Sciatic nerve (tissue), 2 donors: ENCODE results near the gene BRD3. TPM values are rescaled to one million over a fixed set of nuclear protein-coding genes. Genes with fewer than 3 reads are reported as not detected.
A peak's percentile ranks its signal among the peaks of the same experiment; 100 is the strongest.

ENCODE experiments used
- ATAC-seq: fragments of 200-7000 bp; cut with Tn5 transposase; one replicate; pipeline ENCODE4 v1.9.1; 2020; ENCODE audit warnings: mild to moderate bottlenecking, moderate library complexity
- DNase-seq: peaks from one replicate; pipeline ENCODE4 v3.0.0-alpha.2; 2020; ENCODE audit warnings: low spot score
- intact Hi-C: fragments of 100-400 bp; cut with DNase I; formaldehyde crosslinking; loops from one replicate; pipeline ENCODE4 v1.14.2; 2022
- total RNA-seq: library from RNA; stranded (reverse); fragmentation: NEBNext Ultra II Directional; extraction: Animal tissue kit (Norgen Biotek cat#: 25700); gene quantifications from one replicate; pipeline ENCODE4 v1.2.1, GENCODE V29; 2021
- donor health status: DM: no; HTN: no; CAD: no.
- donor health status: DM: no; HTN: no; CAD: no.

The BRD3 gene
- total RNA-seq, 1 donor from 2014 or later: 54.4 TPM

GRCh38 chr9:134057751-134058701 is 9.8 kb downstream of the BRD3 start:
- DNase-seq (peak; percentile 57), ATAC-seq (no peak)
- intact Hi-C loops: no loop called here

GRCh38 chr9:134057307-134057657 is 10.5 kb downstream of the BRD3 start:
- DNase-seq: no peak
- no peak for ATAC-seq
- intact Hi-C loops: no loop called here

- intact Hi-C loops: no loop called here
- DNase-seq (peak; percentile 56), ATAC-seq (no peak)
These were observed 11.1 kb downstream of the BRD3 start for GRCh38 chr9:134056483-134057306.

- intact Hi-C loops: no loop called here
- ATAC-seq: peak; percentile 89
- peak; percentile 78 for DNase-seq
These were observed 11.8 kb downstream of the BRD3 start for GRCh38 chr9:134055981-134056461.

- ATAC-seq: no peak
- DNase-seq: peak; percentile 55
- intact Hi-C loops: no loop called here
These were observed 12.7 kb downstream of the BRD3 start for GRCh38 chr9:134054891-134055811.

- DNase-seq (peak; percentile 59), ATAC-seq (no peak)
- intact Hi-C loops: no loop called here
These were observed 13.7 kb downstream of the BRD3 start for GRCh38 chr9:134053941-134054761.

GRCh38 chr9:134053401-134053871 is 14.4 kb downstream of the BRD3 start:
- no peak for ATAC-seq
- peak; percentile 52 for DNase-seq

GRCh38 chr9:134052941-134053340 is 14.9 kb downstream of the BRD3 start:
- DNase-seq (peak; percentile 39), ATAC-seq (no peak)
- intact Hi-C loops: no loop called here

More at GRCh38 chr9:134053401-134053871, 14.4 kb downstream of the BRD3 start:
- intact Hi-C loops: no loop called here

- DNase-seq: peak; percentile 45
- no peak for ATAC-seq
- intact Hi-C loops: no loop called here
These were observed 15.3 kb downstream of the BRD3 start for GRCh38 chr9:134052491-134052890.

- ATAC-seq (no peak), DNase-seq (no peak)
- intact Hi-C loops: no loop called here
These were observed 16.5 kb downstream of the BRD3 start for GRCh38 chr9:134051319-134051718.

GRCh38 chr9:134050726-134051125 is 17.1 kb downstream of the BRD3 start:
- intact Hi-C loops: no loop called here
- DNase-seq (no peak), ATAC-seq (no peak)

- intact Hi-C loops: no loop called here
- DNase-seq (no peak), ATAC-seq (no peak)
These were observed 17.8 kb downstream of the BRD3 start for GRCh38 chr9:134049772-134050588.

GRCh38 chr9:134049236-134049635 is 18.6 kb downstream of the BRD3 start:
- intact Hi-C loops: no loop called here
- ATAC-seq: peak; percentile 58
- no peak for DNase-seq

- DNase-seq (no peak), ATAC-seq (no peak)
- intact Hi-C loops: no loop called here
These were observed 19.3 kb downstream of the BRD3 start for GRCh38 chr9:134048582-134048968.

GRCh38 chr9:134047868-134048581 is 19.8 kb downstream of the BRD3 start:
- no peak for ATAC-seq
- intact Hi-C loops: no loop called here
- no peak for DNase-seq

GRCh38 chr9:134046894-134047681 is 20.7 kb downstream of the BRD3 start:
- DNase-seq (no peak), ATAC-seq (no peak)
- intact Hi-C loops: no loop called here
